Smooth muscle cell (in vitro differentiated cells): Measurements from ENCODE around the gene YIPF6. TPM values are rescaled to one million over a fixed set of nuclear protein-coding genes. Genes with fewer than 3 reads are reported as not detected.
A peak's percentile ranks its signal among the peaks of the same experiment; 100 is the strongest.

Source experiments
- DNase-seq: peaks from one replicate; lab custom pipeline; 2025; ENCODE audit not compliant: unreplicated experiment; lab: John Stamatoyannopoulos, UW
- H2AFZ ChIP-seq: fragments of 200-600 bp; sonication (generic); 2 replicates; pipeline ENCODE4 v1.6.0; 2016; ENCODE audit warnings: antibody characterized with exemption, low read depth, mild to moderate bottlenecking
- H3F3A ChIP-seq: fragments of 200-600 bp; sonication (generic); 2 replicates; pipeline ENCODE4 v1.6.0; 2017; ENCODE audit warnings: antibody characterized with exemption, low read depth
- H3K27ac ChIP-seq: fragments of 200-600 bp; sonication (generic); 2 replicates; pipeline ENCODE4 v1.5.1; 2016; ENCODE audit warnings: low read depth, mild to moderate bottlenecking
- H3K27me3 ChIP-seq: fragments of 200-600 bp; sonication (generic); 2 replicates; pipeline ENCODE4 v1.6.1; 2016; ENCODE audit warnings: low read depth, mild to moderate bottlenecking
- H3K36me3 ChIP-seq: fragments of 200-600 bp; sonication (generic); 2 replicates; pipeline ENCODE4 v1.5.1; 2016; ENCODE audit warnings: low read depth
- H3K4me1 ChIP-seq: fragments of 200-600 bp; sonication (generic); 2 replicates; pipeline ENCODE4 v1.5.1; 2016; ENCODE audit warnings: low read depth
- H3K4me2 ChIP-seq: fragments of 200-600 bp; sonication (generic); 2 replicates; pipeline ENCODE4 v1.6.0; 2016; ENCODE audit warnings: mild to moderate bottlenecking
- H3K4me3 ChIP-seq: fragments of 200-600 bp; sonication (generic); 2 replicates; pipeline ENCODE4 v1.5.1; 2016; ENCODE audit warnings: mild to moderate bottlenecking
- H3K79me2 ChIP-seq: fragments of 200-600 bp; sonication (generic); 2 replicates; pipeline ENCODE4 v1.6.0; 2016; ENCODE audit warnings: low read depth, mild to moderate bottlenecking
- H3K9ac ChIP-seq: fragments of 200-600 bp; sonication (generic); 2 replicates; pipeline ENCODE4 v1.6.0; 2016; ENCODE audit warnings: low read depth
- H3K9me3 ChIP-seq: fragments of 200-600 bp; sonication (generic); replicated peaks from 2 replicates; pipeline ENCODE4 v1.5.1; 2016; ENCODE audit warnings: low read depth
- H4K20me1 ChIP-seq: fragments of 200-600 bp; sonication (generic); 2 replicates; pipeline ENCODE4 v1.6.0; 2016; ENCODE audit warnings: low read depth
- CTCF ChIP-seq: fragments of 200-600 bp; sonication (generic); IDR thresholded peaks from 2 replicates; pipeline ENCODE4 v1.5.1; 2017; ENCODE audit warnings: borderline replicate concordance, mild to moderate bottlenecking, antibody characterized with exemption; ENCODE audit not compliant: insufficient read depth, poor library complexity, severe bottlenecking
- WGBS: methylation state at CpG from one replicate; pipeline ENCODE4 v1.1.7; 2016; ENCODE audit warnings: low lambda C conversion rate; 5-methylcytosine and 5-hydroxymethylcytosine counted together
- polyA plus RNA-seq: library from polyadenylated mRNA; unstranded; fragments of >200 nt; fragmentation: Nextera tagmentation; extraction: Ambion mirVana; gene quantifications from 2 replicates; pipeline ENCODE4 v1.2.1, GENCODE V29; 2016
- total RNA-seq: library from RNA; depleted of rRNA; stranded (reverse); fragments of >200 nt; gene quantifications from 2 replicates; pipeline ENCODE4 v1.2.3, GENCODE V29; 2014

YIPF6 gene
- total and polyA plus RNA-seq, 2 experiments from 2014 or later, result 32.6 to 36.0 TPM

- WGBS, result 58% methylated on average over 2 of the region's 2 CpGs
- TF ChIP-seq CTCF, result no peak
- H3K4me2 ChIP-seq, result no peak overlapping the region
- H3K27me3 ChIP-seq, result no peaks in the 10 kb centered on the region
- no peaks in the 10 kb centered on the region for H3F3A ChIP-seq
- H3K9me3 ChIP-seq, result no peaks in the 10 kb centered on the region
- no peak for DNase-seq
- no peaks in the 10 kb centered on the region for H3K36me3 ChIP-seq
- H3K27ac ChIP-seq, result no peak overlapping the region
- H3K4me1 ChIP-seq, result no peaks in the 10 kb centered on the region
- H3K9ac ChIP-seq, result no peak overlapping the region
- no peak overlapping the region for H3K4me3 ChIP-seq
- no peaks in the 10 kb centered on the region for H3K79me2 ChIP-seq
- H2AFZ ChIP-seq, result no peak overlapping the region
- no peaks in the 10 kb centered on the region for H4K20me1 ChIP-seq
These were observed 69.3 kb downstream of the YIPF6 start for GRCh38 chrX:68568136-68568535.

GRCh38 chrX:68570598-68570997 is 71.7 kb downstream of the YIPF6 start:
- no peaks in the 10 kb centered on the region for H3F3A ChIP-seq
- no peaks in the 10 kb centered on the region for H3K27me3 ChIP-seq
- H3K9ac ChIP-seq, result no peak overlapping the region
- no peaks in the 10 kb centered on the region for H3K79me2 ChIP-seq
- WGBS, result 79% methylated on average over 4 of the region's 4 CpGs
- H3K27ac ChIP-seq, result no peak overlapping the region
- H3K4me2 ChIP-seq, result no peak overlapping the region
- no peak for DNase-seq
- no peak overlapping the region for H3K4me3 ChIP-seq
- no peak for TF ChIP-seq CTCF
- no peaks in the 10 kb centered on the region for H3K9me3 ChIP-seq
- no peaks in the 10 kb centered on the region for H4K20me1 ChIP-seq
- H2AFZ ChIP-seq, result no peak overlapping the region
- H3K36me3 ChIP-seq, result no peaks in the 10 kb centered on the region
- H3K4me1 ChIP-seq, result no peaks in the 10 kb centered on the region

GRCh38 chrX:68571292-68571609 is 72.4 kb downstream of the YIPF6 start:
- Histone ChIP-seq H3K36me3 (no peaks in the 10 kb centered on the region), H3K27ac (peak overlapping the region; percentile 76), H3K27me3 (no peaks in the 10 kb centered on the region), H3K4me1 (no peaks in the 10 kb centered on the region), H3K79me2 (no peaks in the 10 kb centered on the region), H3K4me3 (no peak overlapping the region), H3F3A (no peaks in the 10 kb centered on the region), H2AFZ (no peak overlapping the region), H4K20me1 (no peaks in the 10 kb centered on the region), H3K9me3 (no peaks in the 10 kb centered on the region), H3K4me2 (peak overlapping the region; percentile 44), H3K9ac (no peak overlapping the region)
- DNase-seq, result no peak
- no peak for TF ChIP-seq CTCF
- 72% methylated on average over 3 of the region's 3 CpGs for WGBS

DNA sequence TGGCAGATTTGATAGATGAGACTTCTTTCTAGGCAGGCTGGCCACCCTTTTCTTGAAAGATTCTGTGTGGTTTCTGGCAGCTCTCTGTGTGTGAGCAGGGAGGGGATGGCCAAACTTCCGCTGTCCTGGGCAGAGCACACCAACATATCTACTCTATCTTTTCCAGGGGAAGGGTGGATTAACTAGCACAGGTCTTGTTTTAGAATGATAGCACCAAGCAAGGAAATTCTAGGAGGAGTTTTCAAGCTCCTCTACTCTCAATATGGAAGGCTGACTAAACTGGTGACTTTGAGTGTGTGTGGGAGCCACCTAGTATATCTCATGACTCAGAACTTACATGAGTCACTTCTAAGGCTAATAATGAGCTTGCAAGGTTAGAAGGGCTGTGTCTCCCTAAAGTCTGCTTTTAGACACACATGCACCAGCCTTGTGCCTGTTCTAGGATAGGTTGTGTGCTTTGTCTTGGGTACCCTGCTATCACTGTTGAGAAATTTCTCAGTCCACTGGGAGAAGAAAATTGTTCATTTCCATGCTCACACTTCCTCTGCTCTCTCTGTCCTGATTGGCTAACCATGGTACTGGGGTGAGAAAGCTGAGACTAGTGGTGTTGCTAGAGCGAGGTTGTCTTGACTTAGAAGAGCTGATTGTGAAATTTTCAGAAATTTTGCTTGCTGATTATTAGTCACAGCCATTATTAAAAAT is 72.9 kb downstream of the YIPF6 start:
- H3K4me2 ChIP-seq, result peak overlapping the region; percentile 44
- H3K4me3 ChIP-seq, result no peak overlapping the region
- peak overlapping the region; percentile 76 for H3K27ac ChIP-seq
- no peaks in the 10 kb centered on the region for H3K36me3 ChIP-seq
- no peaks in the 10 kb centered on the region for H3K9me3 ChIP-seq
- H3K79me2 ChIP-seq, result no peaks in the 10 kb centered on the region
- 70% methylated on average over 2 of the region's 2 CpGs for WGBS
- H3K4me1 ChIP-seq, result no peaks in the 10 kb centered on the region
- no peaks in the 10 kb centered on the region for H3K27me3 ChIP-seq
- no peak overlapping the region for H3K9ac ChIP-seq
- no peak overlapping the region for H2AFZ ChIP-seq
- H3F3A ChIP-seq, result no peaks in the 10 kb centered on the region
- no peak for DNase-seq
- no peak for TF ChIP-seq CTCF
- H4K20me1 ChIP-seq, result no peaks in the 10 kb centered on the region
